ENCODE data around the gene ZNF189.

- no peak for TF ChIP-seq ZC3H11A (IDR thresholded peaks at IDR 0.05)
- no peak for TF ChIP-seq KDM1A (IDR thresholded peaks at IDR 0.05; ENCODE audit: low read depth)
Measured at GRCh38 chr9:101359679-101360078, 39.0 kb upstream of the ZNF189 start.

All from A549 (cell line).